ENCODE data around the gene TSPO. TPM values are rescaled to one million over a fixed set of nuclear protein-coding genes. Genes with fewer than 3 reads are reported as not detected.

The TSPO gene
- total and polyA plus RNA-seq, 9 of the 15 experiments (the other 6 are each of a cell fraction or from before 2014, with no cell fraction given): 4.9 to 126 (median 25.3) TPM

GRCh38 chr22:43142880-43143562 is 8.3 kb upstream of the TSPO start, which contains the start of gene MCAT (continued):
- TF ChIP-seq ZFX (CRISPR knock-in tag; IDR thresholded peaks at IDR 0.05) (peak; percentile 65), ZNF124 (CRISPR knock-in tag; IDR thresholded peaks at IDR 0.05) (no peak), ZNF224 (CRISPR knock-in tag; IDR thresholded peaks at IDR 0.05) (no peak), FOSL1 (tag; conservative IDR thresholded peaks at IDR 0.05) (no peak; the same call in 1 of the 2 replicates), ZNF384 (IDR thresholded peaks at IDR 0.05; ENCODE audit: low read depth, low read length) (no peak), TCF7L2 (IDR thresholded peaks at IDR 0.05; ENCODE audit: low read depth, low read length) (no peak), ATF7 (IDR thresholded peaks at IDR 0.05) (no peak; the same call in 1 of the 2 replicates), KLF1 (tag; IDR thresholded peaks at IDR 0.05) (no peak), NFYB (IDR thresholded peaks at IDR 0.05; ENCODE audit: extremely low read depth, insufficient read length) (no peak), SREBF1 (IDR thresholded peaks at IDR 0.05; ENCODE audit: borderline replicate concordance, low read depth, low read length) (no peak), ZBTB43 (CRISPR knock-in tag; IDR thresholded peaks at IDR 0.05) (no peak), ZNF232 (CRISPR knock-in tag; IDR thresholded peaks at IDR 0.05) (no peak), ZNF668 (CRISPR knock-in tag; IDR thresholded peaks at IDR 0.05) (no peak), ZEB2 (IDR thresholded peaks at IDR 0.05) (peak; percentile 91), SIX5 (IDR thresholded peaks at IDR 0.05; ENCODE audit: borderline replicate concordance in 1 of 2, insufficient read depth in 1 of 2, low read depth in 1 of 2, low read length in 2 of 2) (peak; percentile 10 to 25; a peak in 1 of 4 replicates), MITF (IDR thresholded peaks at IDR 0.05) (no peak), NRF1 (conservative IDR thresholded peaks at IDR 0.05 in 1 of 2, IDR thresholded peaks at IDR 0.05 in 1 of 2) (peak; percentile 85 to 88), LCOR (CRISPR knock-in tag; IDR thresholded peaks at IDR 0.05) (no peak), SMARCA5 (IDR thresholded peaks at IDR 0.05) (no peak), USF1 (CRISPR knock-in tag; IDR thresholded peaks at IDR 0.05) (no peak; the same call in 1 of the 2 replicates)
